Mesenteric fat pad (tissue), 1 donor: ENCODE results near the gene NAPB. TPM values are rescaled to one million over a fixed set of nuclear protein-coding genes. Genes with fewer than 3 reads are reported as not detected.
"Not testable (repeated sequence)": the region's sequence is repeated elsewhere in the genome, so short reads cannot be mapped to it uniquely, and the experiment has no call there.

ENCODE experiments used
- DNase-seq: peaks from one replicate; pipeline ENCODE4 v3.0.0-alpha.2; 2020; ENCODE audit warnings: low spot score
- long read RNA-seq: library from polyadenylated mRNA; unstranded; transcript quantifications from one replicate; pipeline ENCODE4 v2.0.0, GENCODE V29; 2020
- total RNA-seq: library from RNA; stranded (reverse); fragmentation: NEBNext Ultra II Directional; extraction: Animal tissue kit (Norgen Biotek cat#: 25700); gene quantifications from one replicate; pipeline ENCODE4 v1.2.1, GENCODE V29; 2021
- donor health status: DM: yes; HTN: yes; CAD: no.

The NAPB gene
- 8.4 TPM for total RNA-seq
- long read RNA-seq, partial matches to known transcripts = 1 of 8 reads
- long read RNA-seq, other reads (novel, unspliced or antisense) = 5 of 8 reads

DNA sequence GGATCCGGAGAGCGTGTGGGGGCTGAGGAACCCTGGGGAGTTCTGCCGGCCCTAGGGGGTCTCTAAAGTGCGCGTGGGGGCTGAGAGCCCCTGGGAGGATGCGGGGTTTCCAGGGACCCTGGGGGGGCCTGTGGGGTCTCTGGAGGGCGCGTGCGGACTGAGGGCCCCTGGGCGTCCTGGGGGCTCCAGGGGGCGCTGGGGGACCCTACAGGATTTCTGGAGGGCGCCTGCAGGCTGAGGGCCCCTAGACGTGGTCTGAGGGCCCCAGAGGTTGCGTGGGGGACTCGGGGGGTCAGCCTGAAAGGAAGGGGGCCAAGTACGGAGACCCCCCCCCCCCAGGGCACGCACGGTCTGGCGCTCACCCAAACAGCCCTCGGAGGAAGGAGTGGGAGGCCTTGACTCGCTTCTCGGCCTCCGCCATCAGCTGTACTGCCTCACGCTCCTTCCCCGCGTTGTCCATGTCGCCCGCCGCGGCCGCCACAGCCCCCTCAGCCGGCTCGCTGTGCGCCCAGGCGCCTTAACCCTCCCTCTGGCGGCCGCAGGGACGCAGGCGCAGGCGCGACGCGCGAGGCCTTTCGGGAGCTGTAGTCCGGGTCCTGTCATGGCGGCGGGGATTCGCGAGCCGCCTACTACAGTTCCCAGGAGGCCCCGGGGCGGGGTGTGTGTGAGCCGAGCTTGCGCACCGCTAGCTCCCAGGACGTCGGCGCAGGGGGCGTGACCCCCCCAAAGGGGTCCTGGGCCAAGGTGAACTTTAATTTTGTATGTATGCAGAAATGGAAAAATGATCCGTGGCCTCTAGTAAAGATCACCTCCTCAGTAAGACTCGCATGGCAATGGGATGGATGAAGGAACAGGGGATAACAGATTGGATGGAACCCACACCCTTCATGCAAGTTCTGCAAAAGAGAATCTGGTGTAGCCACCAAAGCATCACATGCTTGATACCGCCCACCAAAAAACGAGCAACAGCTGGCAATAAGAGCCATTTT is at the start of gene NAPB:
Gene NAPB, minus strand, starts transcription at position 546 of the 989 bp plus-strand sequence. Its CDS starts 86 bp downstream, at position 460.
- peak; percentile 98 for DNase-seq

DNA sequence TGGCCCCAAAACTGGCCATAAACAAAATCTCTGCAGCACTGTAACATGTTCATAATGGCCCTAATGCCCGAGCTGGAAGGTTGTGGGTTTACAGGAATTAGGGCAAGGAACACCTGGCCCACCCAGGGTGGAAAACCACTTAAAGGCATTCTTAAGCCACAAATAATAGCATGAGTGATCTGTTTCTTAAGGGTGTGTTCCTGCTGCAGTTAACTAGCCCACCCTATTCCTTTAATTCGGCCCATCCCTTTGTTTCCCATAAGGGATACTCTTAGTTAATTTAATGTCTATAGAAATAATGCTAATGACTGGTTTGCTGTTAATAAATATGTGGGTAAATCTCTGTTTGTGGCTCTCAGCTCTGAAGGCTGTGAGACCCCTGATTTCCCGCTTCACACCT is 45.7 kb upstream of the NAPB start:
- not testable (repeated sequence) for DNase-seq

DNA sequence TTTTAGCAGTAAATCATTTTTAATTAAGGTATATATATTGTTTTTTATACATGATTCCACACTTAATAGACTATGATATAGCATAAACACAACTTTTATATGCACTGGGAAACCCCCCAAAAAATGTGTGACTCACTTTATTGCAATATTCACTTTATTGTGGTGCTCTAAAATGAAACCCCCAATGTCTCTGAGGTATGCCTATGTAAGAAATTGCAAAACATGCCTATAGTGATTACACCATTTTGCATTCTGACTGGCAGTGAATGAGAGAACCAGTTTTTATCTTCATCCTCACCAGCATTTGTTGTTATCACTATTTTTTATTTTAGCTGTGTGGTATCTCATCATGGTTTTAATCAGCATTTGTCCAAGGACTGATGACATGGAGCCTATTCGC is 39.9 kb upstream of the NAPB start:
- no peak for DNase-seq

DNA sequence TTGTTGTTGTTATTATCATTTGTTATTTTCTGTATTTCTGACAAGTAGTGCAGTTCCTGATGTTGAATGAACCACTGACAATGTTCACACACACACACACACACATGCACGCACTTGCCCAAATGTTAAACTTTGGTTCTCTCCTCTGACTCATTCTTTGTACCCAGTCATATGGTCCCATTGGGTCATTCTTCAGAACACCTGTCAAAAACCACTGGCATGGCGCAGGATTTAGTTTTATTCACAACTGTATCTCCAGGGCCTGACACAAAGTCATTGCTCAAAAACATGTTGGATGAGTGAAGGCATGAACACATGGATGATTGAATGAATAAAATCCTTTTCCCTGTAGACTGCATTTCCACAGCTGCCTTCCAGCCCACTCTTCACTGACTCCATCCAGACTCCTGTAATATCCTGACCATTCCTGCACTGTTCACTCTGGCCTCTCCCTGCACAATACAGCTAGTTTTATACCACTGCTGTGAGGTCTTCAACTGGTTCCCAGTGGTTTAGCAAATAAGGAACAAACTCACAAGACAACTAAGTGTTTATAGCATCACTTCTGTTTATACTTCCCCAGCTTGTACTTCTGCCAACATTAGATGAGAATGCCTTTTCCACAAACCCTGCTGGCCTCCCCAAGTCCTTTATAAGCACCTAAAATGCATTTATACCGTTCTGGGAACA is 38.3 kb upstream of the NAPB start:
- no peak for DNase-seq

DNA sequence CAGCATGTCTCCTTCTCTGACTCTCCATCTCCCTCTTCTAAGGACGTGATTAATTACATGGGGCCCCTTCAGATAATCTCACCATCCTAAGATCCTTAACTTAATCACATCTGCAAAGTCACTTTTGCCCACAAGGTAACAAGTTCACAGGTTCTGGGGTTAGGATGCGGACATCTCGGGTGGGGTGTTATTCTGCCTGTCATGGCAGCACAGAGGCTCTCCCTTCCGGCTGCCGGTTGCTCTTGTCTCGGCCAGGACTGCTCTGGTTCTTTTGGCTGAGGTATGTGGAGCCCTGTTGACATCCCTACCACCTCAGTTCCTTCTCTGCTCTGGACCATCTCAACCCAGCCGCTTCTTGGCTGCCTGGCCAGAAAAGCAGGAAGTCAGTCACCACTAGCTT is 35.6 kb upstream of the NAPB start:
- no peak for DNase-seq

DNA sequence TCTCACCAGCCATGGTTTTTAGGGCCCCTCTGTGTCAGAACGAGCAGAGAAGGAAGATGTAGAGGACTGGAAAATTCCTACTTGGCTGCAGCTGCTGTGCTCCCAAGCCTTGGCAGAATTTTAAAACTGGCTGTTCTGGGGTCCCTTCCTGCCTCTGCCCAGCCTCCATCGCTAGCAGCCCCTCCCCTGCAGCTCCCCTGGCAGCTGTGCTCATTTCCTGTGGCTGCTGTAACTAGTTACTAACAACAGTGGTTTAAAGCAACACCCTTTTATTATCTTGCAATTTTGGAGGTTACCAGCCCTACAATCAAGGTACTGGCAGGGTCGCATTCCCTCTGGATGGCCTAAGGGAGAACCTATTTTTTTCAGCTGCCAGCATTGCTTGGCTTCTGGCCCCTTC is 35.1 kb upstream of the NAPB start:
- no peak for DNase-seq

DNA sequence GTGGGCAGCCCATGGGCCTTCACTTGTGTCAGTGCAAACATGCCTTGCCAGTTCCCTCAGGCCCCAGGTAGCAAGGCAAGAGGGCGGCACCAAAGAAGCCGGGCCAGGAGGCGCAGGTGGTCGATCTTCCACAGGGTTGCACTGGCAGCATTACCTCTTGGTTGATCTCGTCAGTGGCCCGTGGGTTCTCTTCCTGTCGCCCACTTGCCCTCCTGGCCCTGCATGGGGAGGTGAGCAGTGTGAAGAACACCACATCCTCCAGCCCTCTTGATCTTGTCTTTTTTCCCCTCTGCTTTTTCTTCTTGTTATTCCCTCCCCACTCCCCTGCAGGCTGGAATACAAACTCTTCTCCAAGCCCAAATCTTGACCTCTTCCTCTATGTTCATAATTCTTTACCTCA is 34.4 kb upstream of the NAPB start:
- no peak for DNase-seq

DNA sequence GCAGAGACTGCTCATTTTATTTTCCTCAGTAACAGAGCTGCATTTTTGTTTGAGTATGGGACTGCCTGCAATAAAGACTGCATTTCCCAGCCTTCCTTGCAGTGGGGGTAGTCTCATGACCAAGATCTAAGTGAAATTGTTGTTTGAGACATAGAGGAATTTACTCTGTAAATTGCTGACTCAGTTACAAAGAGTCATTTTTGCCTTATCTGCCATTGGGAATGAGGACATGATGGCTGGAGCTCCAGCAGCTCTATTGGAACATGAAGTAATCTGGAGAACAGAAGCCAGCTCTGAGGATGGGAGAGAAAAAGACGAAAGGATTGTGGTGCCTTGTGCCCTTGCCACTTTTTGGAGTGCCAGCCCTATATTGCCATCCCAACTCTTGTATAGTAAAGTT is 33.5 kb upstream of the NAPB start:
- DNase-seq = no peak

DNA sequence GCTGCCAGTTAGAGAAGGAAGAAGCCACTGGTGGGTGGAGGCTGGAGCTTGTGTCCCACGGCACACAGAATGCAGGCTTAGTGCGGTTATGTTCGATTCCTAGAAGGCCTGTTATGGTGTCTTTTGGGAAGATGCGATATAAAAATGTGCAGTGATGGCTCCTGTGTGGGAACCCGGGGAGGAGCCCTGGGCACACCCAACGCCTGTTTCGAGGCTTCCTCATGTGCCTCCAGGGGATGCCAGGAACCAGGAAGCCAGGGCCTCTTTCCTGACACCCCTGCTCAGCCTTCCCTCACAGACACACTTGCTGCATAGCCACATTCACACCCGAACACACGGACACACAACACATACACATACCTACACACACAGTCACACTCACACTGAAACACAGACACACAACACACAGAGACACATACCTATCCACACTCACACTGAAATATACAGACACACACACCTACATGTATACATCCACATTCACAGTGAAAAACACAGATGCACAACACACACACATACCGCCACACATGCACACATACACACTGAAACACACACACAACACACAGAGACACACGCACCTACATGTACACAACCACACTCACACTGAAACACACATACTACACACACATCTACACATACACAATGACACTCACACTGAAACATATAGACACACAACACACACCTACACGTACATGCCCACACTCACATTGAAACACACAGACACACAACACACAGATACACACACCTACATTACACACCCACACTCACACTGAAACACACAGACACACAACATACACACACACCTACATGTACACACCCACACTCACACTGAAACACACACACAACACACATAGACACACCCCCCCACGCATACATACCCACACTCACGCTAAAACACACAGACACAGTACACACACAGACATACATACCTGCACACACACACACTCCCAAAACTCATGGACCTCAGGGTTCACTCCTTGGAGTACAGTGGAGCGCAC is 32.6 kb upstream of the NAPB start:
- no peak for DNase-seq

DNA sequence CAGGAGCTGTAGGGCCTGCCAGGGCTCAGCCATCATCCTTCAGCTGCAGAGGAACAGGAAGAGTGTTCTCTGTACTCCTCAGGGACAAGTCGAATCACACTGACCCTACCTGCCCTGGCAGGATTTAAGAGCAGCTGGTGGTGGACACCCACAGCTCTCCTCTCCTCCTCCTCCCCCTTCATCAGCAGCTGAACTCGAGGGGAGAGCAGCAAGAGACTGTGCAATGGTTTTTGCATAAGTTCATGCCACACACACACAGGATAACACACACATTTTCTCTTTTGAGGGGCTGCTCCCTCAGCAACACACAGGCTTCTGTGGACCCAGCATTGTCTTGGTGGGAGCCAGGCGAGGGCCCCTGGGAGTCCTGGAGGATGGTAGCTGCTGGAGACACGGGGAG is 31.5 kb upstream of the NAPB start, which contains the start of gene CST11:
Gene CST11, minus strand, starts transcription at position 101 of the 400 bp plus-strand sequence. Its CDS starts 65 bp downstream, at position 36.
- DNase-seq = no peak

DNA sequence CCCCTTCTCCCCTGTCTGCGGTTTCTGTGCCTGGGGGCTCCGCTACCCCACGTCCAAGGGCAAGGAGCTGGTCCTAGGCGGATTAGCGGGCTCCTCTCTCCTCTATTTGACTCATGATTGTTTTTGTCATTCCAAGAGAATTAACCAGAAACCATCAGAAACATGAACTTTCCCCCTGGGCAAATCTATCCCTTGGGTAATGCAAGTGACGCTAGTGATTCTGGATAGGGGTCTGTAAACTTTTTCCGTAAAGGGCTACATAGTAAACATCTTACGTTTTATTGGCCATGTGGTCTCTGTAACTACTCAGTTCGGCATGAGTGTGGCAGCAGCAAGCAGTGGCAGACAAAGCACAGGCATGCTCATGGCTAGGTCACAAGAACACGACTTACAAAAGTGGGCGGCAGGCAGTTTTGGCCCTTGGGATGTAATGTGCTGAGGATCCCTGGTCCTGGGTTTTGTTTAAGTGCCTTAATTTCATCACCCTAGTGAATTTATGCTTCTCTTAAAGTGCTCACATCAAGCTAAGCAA is 30.7 kb upstream of the NAPB start:
- no peak for DNase-seq

DNA sequence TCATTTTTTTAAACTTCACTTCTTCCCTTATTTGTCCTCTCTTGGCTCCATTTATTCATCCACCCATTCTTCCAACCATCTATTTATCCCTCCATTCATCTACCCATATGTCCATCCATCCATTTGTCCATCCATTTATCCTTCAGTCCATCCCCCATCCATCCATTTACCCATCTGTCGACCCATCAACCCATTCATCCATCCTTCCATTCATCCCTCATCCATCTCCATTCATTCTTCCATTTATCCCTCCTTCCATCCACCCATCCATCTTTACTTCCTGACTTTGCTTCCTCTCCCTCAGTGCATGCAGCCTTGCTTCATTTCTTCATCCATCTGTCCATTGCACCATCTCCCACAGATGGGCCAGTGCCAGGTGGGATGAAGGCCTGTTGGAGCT is 29.6 kb upstream of the NAPB start:
- no peak for DNase-seq

DNA sequence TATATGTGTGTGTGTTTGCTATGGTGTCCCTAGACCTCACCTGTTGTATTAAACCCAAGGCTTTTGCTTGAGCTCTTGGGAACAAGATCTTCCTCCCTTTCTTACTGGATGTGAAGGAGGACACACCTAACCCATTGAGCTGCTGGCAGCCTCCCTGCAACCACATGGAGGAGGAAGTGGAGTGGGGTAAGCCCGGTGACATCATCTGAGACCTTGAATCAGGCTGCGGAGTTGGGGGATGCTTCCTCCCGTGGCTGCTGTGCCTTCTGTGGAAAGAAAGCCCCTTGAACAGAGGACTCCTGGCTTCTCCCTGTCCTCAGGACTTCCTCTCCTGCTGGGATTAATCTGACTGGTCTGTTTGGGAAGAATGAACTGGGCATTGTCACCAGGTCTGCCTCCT is 28.1 kb upstream of the NAPB start:
- DNase-seq = no peak

DNA sequence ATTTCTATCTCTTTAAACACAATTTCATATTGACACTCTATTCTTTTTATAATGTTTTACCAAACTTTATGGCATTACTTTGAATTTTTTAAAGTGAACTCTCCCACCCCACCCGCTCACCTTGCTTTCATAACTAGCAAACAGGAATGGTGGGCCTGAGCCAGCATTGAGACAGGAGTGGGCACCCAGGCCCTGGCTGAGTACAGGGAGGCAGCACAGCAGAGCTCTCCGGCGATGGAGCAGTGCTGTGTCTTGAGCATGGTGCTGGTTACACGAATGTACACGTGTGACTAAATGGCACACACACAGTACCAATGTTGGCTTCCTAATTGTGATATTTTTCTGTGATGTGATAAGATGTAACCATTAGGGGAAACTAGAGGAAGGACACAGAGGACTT is 26.9 kb upstream of the NAPB start:
- no peak for DNase-seq

DNA sequence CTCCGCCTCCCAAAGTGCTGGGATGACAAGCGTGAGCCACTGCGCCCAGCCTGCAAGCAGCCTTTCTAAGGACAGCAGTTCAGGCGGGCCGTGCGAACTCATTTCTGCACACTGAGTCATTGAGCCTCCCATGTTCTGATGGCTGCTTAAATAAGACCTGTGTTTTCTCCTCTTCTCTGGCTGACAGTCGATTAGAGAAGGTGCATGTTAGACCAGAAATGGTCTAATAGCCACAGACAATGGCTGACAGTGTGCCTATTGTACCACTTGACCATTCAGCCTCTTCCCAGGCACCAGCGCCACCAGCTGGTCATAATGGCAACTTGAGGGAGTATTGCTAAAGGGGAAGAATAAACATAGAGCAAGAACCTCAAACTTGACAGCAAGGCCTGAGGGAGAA is 25.2 kb upstream of the NAPB start:
- no peak for DNase-seq

DNA sequence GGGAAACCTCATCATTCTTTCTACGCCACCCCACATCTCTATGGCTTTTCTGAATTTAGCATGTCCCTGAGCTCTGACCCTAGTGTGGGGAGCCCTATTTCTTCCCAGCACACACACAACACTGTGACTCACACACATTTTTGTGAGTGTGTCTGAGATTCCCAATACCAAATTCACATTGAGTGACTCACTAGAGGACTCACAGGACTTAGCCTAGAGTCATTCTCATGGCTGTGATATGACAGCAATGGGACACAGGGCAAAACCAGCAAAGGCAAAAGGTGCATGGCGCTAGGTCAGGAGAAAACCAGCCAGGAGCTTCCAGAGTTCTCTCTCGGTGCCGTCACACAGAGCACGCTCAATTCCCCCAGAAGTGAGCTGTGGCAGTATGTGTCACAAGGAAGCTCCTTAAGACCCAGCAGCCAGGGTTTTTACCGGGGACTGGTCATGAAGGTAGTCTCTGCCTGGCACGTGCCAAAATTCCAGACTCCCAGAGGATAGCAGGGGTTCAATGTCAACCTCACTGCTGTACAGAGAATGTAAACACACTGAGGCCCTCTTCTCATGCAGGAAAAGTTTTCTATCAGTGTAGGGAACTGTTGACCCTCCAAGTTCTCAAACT is 24.4 kb upstream of the NAPB start:
- DNase-seq = no peak

DNA sequence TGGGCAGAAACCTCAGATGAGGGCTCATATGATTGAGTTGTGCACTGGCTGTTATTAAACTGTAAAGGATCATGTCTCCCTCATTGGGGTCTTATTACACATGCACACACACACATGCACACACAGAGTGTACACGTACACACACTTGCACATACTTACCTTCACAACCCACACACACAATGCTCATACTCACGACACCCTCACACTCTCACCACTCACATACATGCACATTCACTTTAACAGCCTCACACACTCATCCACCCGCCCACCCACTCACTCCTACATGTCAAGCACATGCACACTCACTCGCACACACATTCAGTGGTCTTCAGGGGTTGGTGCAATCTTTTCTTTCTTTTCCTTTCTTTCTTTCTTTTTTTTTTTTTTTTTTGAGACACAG is 23.6 kb upstream of the NAPB start:
- no peak for DNase-seq

DNA sequence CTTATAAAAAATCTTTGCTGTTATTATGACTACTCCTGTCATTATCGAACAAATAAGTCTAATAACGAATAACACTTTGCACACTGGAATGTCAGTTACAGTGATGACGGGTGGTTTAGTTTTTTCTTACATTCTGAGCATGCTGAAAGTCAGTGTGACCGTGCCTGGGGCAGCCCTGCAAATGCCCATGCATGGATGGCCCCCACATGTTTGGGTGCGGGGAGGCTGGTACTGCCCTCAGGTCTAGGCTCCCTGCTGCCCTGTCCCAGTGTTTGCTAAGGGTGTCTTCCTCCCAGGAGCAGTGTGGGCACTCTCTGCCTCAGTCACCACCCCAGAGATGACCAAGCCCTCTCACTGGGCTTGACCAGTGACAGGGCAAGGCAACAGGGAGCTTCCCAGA is 21.1 kb upstream of the NAPB start:
- peak; percentile 77 for DNase-seq

DNA sequence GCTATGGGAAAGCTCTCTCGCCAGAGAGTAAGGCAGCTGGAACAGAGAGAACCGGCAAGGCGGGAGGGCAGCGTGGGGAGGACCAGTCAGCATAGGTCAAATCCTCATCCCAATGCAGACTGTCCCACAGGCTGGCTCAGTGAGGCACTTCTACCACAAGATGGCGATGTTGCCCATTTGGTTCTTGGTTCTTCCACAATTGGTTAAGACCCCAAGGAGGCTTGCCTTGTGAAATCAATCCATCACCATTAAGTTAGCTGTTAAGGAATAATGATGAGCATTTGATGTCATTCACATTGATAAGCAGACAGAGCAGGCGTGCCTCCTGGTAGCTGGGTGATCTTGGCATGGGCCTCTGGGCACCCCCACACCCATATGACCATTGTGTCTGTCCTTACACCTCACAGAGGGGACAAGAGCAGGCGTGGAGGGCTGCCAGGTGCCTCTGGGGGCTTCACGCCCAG is 20.6 kb upstream of the NAPB start:
- DNase-seq = peak; percentile 76

DNA sequence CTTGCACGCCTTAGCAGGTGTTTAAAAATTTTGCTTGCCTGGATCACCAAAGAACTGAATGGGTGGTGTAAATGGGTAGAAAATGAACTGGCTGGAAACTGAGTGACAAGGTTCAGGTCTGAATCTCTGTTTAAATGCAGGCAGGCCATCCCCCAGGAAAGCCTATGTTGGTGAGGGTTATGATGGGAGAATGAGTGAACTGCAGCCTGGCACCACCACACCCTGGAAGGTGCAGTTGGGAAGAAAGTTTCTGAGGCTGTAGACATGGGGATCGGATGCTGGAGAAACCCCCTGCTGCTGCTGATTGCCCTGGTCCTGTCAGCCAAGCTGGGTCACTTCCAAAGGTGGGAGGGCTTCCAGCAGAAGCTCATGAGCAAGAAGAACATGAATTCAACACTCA is 18.7 kb upstream of the NAPB start:
- DNase-seq = peak; percentile 59
